Breast epithelium (tissue), 3 donors: ENCODE data around the gene MAN1C1.

ENCODE experiments used
- CTCF ChIP-seq, 3 donors: fragments of 450-650 bp; IDR thresholded peaks; one replicate each; pipeline ENCODE4 v1.5.1; 2016 to 2017; ENCODE audit warnings: antibody characterized with exemption in 3 of 3, mild to moderate bottlenecking in 3 of 3, moderate library complexity in 3 of 3
- POLR2A ChIP-seq: fragments of 450-650 bp; IDR thresholded peaks from one replicate; pipeline ENCODE4 v1.6.1; 2016; ENCODE audit warnings: antibody characterized with exemption, mild to moderate bottlenecking, moderate library complexity
- POLR2AphosphoS5 ChIP-seq, 3 donors: sonication (generic); formaldehyde crosslinking; IDR thresholded peaks; one replicate each; pipeline ENCODE4 v1.6.1; 2017; ENCODE audit warnings: antibody characterized with exemption in 3 of 3

GRCh38 chr1:25713961-25714360, 97.4 kb downstream of the MAN1C1 start:
- no peak for TF ChIP-seq POLR2A
- TF ChIP-seq CTCF (IDR thresholded peaks at IDR 0.05): no peak
- TF ChIP-seq POLR2AphosphoS5 (IDR thresholded peaks at IDR 0.05): no peak
